GM19324 (cell line): Measurements from ENCODE around the gene DIO1.
"Not testable (repeated sequence)": the region's sequence is repeated elsewhere in the genome, so short reads cannot be mapped to it uniquely, and the experiment has no call there.

Source experiments
- ATAC-seq: cut with Tn5 transposase; IDR thresholded peaks from one replicate; pipeline ENCODE4 v1.9.1; 2021; ENCODE audit warnings: mild to moderate bottlenecking, moderate library complexity; ENCODE audit not compliant: unreplicated experiment, low FRiP score

DIO1 gene

DNA sequence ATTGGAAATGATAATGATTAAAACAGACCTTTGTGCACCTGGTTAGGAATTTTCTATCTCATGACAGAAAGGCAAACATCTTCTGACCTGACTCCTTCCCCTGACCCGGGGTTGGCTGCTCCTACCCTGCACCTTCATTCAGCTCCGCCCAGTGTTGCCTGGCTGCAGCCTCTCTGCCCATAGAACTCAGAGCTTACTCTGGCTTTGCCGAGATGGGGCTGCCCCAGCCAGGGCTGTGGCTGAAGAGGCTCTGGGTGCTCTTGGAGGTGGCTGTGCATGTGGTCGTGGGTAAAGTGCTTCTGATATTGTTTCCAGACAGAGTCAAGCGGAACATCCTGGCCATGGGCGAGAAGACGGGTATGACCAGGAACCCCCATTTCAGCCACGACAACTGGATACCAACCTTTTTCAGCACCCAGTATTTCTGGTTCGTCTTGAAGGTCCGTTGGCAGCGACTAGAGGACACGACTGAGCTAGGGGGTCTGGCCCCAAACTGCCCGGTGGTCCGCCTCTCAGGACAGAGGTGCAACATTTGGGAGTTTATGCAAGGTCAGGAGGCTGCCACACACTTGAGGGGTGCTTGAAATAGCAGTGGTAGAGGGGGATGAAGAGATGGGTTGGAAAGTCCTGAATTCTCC lies at the start of gene DIO1:
DIO1 (plus strand) TSS at position 189 of the 638 bp plus-strand sequence; CDS start at position 213, 24 bp downstream.
- no peak for ATAC-seq

GRCh38 chr1:53847980-53848379 lies 46.0 kb upstream of the DIO1 start:
- ATAC-seq: no peak

- ATAC-seq: no peak
These were observed 43.8 kb upstream of the DIO1 start for GRCh38 chr1:53850082-53850673.

GRCh38 chr1:53851571-53852285 lies 42.3 kb upstream of the DIO1 start:
- ATAC-seq: no peak

DNA sequence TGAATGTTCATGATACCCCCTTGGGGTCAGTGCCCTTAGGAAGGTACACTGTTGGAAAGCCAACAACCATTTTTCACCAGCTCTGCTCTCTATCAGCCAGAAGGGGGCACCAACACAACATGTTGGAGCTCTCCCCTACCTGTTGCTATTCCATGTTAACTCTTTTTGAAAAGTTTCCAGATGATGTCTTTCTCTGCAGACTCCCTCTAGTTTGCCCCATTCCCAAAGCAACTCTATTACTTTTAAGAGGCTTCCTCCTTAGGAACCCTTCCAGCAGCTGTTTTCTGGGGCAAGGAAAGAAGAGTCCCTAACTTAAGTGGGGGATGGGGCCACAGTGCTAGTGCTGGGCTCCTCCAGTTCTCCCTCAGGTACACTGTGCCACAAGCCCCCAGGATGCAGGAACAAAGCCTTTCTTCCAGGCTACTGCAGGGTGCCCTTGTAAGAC lies 33.0 kb upstream of the DIO1 start:
- ATAC-seq: no peak

GRCh38 chr1:53862507-53862906 lies 31.5 kb upstream of the DIO1 start:
- ATAC-seq: no peak

- ATAC-seq: no peak
These were observed 25.4 kb upstream of the DIO1 start for GRCh38 chr1:53868565-53868964.

DNA sequence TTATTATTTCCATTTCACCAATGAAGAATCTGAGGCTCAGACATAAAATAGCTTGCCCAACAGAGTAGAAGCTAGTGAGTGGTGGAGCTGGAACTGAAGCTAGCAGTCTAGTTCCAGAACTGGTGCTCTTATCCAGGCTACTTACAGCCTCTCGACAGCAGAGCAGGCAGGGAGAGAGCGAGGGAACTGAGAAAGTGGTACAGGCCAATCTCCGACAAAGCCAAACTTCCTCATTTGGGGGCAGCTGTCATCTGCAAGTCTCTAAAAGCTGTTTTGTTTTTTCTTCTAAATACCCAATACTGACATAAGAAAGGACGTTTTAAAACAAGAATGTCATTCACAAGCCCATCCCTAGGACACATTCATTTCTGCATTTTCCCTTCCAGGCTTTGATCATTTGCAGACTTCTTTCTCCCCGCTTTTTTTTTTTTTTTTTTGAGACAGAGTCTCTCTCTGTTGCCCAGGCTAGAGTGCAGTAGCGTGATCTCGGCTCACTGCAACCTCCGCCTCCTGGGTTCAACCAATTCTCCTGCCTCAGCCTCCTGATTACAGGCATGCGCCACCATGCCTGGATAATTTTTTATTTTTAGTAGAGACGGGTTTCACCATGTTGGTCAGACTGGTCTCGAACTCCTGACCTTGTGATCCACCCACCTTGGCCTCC lies 24.4 kb upstream of the DIO1 start:
- ATAC-seq: no peak

DNA sequence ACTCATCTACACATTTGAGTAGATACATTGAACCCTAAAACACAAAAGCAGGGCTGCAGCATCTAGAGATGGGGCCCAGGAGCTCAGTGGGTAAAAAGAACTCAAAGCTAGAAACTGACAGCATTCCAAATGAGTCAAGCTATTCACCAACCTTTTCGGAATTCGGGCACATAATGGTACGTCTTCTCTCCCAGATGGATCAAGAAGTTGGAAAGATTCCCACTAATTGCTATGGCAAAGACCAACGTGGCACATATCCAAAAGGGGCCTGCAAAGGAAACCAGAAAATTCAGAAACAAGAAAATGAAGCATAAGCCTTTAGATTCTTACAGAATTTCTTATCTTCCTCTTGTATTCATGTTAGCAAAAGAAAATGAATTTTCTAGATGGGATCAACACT lies 22.8 kb upstream of the DIO1 start:
- no peak for ATAC-seq

GRCh38 chr1:53871773-53872484 lies 22.1 kb upstream of the DIO1 start:
- ATAC-seq: no peak

- ATAC-seq: not testable (repeated sequence)
These were observed 18.8 kb upstream of the DIO1 start for GRCh38 chr1:53875150-53875549.

- ATAC-seq: no peak
These were observed 15.4 kb upstream of the DIO1 start for GRCh38 chr1:53878492-53879105.

DNA sequence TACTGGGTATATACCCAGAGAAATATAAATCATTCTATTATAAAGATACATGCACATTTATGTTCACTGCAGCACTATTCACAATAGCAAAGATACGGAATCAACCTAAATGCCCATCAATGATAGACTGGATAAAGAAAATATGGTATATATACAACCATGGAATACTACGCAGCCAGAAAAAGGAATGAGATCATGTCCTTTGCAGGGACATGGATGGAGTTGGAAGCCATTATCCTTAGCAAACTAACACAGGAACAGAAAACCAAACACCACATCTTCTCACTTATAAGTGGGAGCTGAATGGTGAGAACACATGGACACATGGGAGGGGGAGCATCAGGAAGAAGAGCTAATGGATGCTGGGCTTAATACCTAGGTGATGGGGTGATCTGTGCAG lies 12.1 kb upstream of the DIO1 start:
- ATAC-seq: not testable (repeated sequence)

DNA sequence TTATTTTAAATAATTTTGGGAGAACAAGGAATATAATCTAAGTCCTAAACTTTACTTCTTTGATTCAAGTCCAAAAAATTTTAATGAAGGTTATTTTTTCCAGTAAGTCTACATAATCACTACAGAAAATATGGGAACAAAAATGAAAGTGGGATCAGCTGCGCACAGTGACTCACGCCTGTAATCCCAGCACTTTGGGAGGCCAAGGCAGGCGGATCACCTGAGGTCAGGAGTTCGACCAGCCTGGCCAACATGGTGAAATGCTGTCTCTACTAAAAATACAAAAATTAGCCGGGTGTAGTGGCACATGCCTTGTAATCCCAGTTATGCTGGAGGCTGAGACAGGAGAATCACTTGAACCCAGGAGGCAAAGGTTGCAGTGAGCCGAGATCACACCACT lies 10.4 kb upstream of the DIO1 start:
- ATAC-seq: not testable (repeated sequence)

DNA sequence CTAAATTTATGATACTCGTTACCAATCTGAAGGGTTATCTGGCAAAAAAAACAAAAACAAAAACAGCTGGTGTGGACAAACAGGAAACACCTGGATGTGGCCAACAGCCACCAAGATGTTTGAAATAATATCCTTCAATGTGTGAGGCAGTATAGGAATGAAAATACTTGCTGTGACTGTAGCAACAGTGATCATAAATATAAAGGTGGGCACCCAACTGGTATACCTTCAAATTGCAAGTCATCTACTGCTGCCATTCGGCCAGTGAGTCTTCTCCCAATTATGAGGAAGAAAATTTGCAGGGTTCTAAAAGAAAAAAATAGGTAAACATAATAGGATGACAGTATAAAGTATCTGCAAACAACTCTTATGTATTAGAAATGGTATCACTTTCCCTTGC lies 5.3 kb upstream of the DIO1 start:
- no peak for ATAC-seq

GRCh38 chr1:53889304-53890298 lies 4.4 kb upstream of the DIO1 start, which contains the start of gene YIPF1:
TSS of gene YIPF1 (minus strand) at chr1:53889797. CDS start at chr1:53888937, 860 bp downstream.
- peak; percentile 93 for ATAC-seq

DNA sequence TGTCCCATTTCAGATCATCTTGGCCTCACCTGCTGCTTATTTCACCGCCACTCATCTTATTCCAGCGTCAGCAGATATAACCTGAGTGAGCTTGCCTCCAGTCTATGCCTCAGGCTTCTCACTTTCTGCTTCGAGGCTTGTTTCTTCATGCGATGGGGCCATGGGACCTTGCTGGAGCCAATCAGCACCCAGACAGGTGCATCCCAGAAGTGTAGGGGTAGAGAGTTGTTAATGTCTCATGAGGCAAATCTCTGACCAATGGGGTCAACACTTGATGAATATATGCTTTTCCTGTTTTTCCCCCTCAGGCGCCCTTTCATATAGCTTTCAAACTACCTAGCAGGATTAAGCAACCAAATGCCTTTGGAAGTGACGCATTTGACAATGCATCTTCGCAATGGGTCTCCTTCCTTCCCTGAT lies 3.5 kb upstream of the DIO1 start:
- no peak for ATAC-seq

DNA sequence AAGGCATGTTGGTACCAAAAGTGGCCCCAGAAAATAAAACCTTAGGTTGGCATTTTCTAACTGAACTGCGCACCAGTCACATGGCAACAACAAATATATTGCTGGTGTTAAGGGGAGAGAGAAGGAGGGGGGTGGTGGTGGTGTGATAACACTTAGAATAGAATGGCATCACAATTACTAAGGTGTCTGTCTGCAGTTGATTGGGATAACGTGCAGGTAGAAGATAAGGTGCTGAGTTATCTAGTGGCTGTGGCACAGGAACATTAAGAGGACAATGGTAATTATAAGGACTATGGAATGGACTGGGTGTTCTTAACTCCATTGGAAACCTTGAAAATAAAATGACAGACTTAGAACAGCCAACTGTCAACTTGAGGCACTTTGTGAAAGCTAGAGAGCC lies 3.0 kb upstream of the DIO1 start:
- ATAC-seq: no peak

- ATAC-seq: no peak
These were observed 2.3 kb upstream of the DIO1 start for GRCh38 chr1:53891678-53892077.
